HTR-8/SVneo (cell line): ENCODE results near the gene PIGL.
"Not testable (repeated sequence)": the region's sequence is repeated elsewhere in the genome, so short reads cannot be mapped to it uniquely, and the experiment has no call there.

Experiments used
- DNase-seq: peaks from one replicate; pipeline ENCODE4 v3.0.0; 2011; ENCODE audit warnings: low spot score, mixed read lengths; ENCODE audit not compliant: insufficient read length
- FAIRE-seq: peaks from 2 replicates; lab custom pipeline; 2011; peaks lifted over from hg19 to GRCh38; lab: Jason Lieb, UNC

PIGL gene

GRCh38 chr17:16215965-16216316 is 1.1 kb upstream of the PIGL start:
- DNase-seq (no peak), FAIRE-seq (no peak)

GRCh38 chr17:16216341-16217001 is 539 bp upstream of the PIGL start:
- not testable (repeated sequence) for DNase-seq, FAIRE-seq

- DNase-seq: no peak
Measured at GRCh38 chr17:16222406-16222805, 5.4 kb downstream of the PIGL start.

GRCh38 chr17:16229912-16230561 is 13.0 kb downstream of the PIGL start:
- DNase-seq, FAIRE-seq: not testable (repeated sequence)

More at GRCh38 chr17:16222406-16222805, 5.4 kb downstream of the PIGL start:
- no peak for FAIRE-seq

- FAIRE-seq: no peak
- no peak for DNase-seq
Measured at GRCh38 chr17:16232391-16232790, 15.4 kb downstream of the PIGL start.

- no peak for FAIRE-seq
- no peak for DNase-seq
Measured at GRCh38 chr17:16239931-16240330, 22.9 kb downstream of the PIGL start.

GRCh38 chr17:16241906-16242399 is 24.9 kb downstream of the PIGL start:
- FAIRE-seq: no peak
- DNase-seq: no peak

GRCh38 chr17:16243385-16243784 is 26.4 kb downstream of the PIGL start:
- no peak for DNase-seq
- no peak for FAIRE-seq

- no peak for FAIRE-seq
Measured at GRCh38 chr17:16243801-16244567, 27.0 kb downstream of the PIGL start.

GRCh38 chr17:16247586-16247984 is 30.6 kb downstream of the PIGL start:
- no peak for FAIRE-seq

More at GRCh38 chr17:16243801-16244567, 27.0 kb downstream of the PIGL start:
- DNase-seq: no peak

GRCh38 chr17:16250635-16251034 is 33.6 kb downstream of the PIGL start:
- no peak for FAIRE-seq

More at GRCh38 chr17:16247586-16247984, 30.6 kb downstream of the PIGL start:
- DNase-seq: no peak

GRCh38 chr17:16251043-16251442 is 34.0 kb downstream of the PIGL start:
- DNase-seq: no peak
- no peak for FAIRE-seq

More at GRCh38 chr17:16250635-16251034, 33.6 kb downstream of the PIGL start:
- DNase-seq: no peak

GRCh38 chr17:16251556-16251955 is 34.5 kb downstream of the PIGL start:
- FAIRE-seq (no peak), DNase-seq (no peak)

GRCh38 chr17:16254773-16255400 is 37.9 kb downstream of the PIGL start:
- FAIRE-seq: no peak
- DNase-seq: no peak

- FAIRE-seq (no peak), DNase-seq (no peak)
Measured at GRCh38 chr17:16255481-16255921, 38.5 kb downstream of the PIGL start.

GRCh38 chr17:16258901-16259300 is 41.9 kb downstream of the PIGL start:
- peak; percentile 38 for FAIRE-seq
- no peak for DNase-seq

GRCh38 chr17:16259926-16260325 is 42.9 kb downstream of the PIGL start:
- DNase-seq: no peak
- no peak for FAIRE-seq

- FAIRE-seq (no peak), DNase-seq (no peak)
Measured at GRCh38 chr17:16261049-16261448, 44.0 kb downstream of the PIGL start.

GRCh38 chr17:16262201-16262600 is 45.2 kb downstream of the PIGL start:
- no peak for FAIRE-seq
- DNase-seq: no peak

- DNase-seq (no peak), FAIRE-seq (peak; percentile 67)
Measured at GRCh38 chr17:16267174-16267573, 50.2 kb downstream of the PIGL start.
